GM12878 (cell line): ENCODE measurements around the gene STARD13. TPM values are rescaled to one million over a fixed set of nuclear protein-coding genes. Genes with fewer than 3 reads are reported as not detected.

Source experiments
- ATAC-seq: fragments of 200-7000 bp; cut with Tn5 transposase; 3 replicates; pipeline ENCODE4 v1.9.1; 2020; ENCODE audit warnings: mild to moderate bottlenecking, moderate library complexity
- BruUV-seq: library from RNA; stranded (reverse); fragments of 400-500 nt; replicated peaks from 2 replicates; lab custom pipeline; 2021; lab: Mats Ljungman, UMichigan
- CTCF ChIA-PET: fragments of 300-600 bp; sonication (Branson Sonifier 250); formaldehyde crosslinking; extraction: SDS; loops from one replicate; lab custom pipeline; 2021; ENCODE audit warnings: inconsistent platforms; lab: Yijun Ruan, JAX
- POLR2A ChIA-PET: fragments of 350-600 bp; formaldehyde crosslinking; extraction: SDS; loops from one replicate; lab custom pipeline; 2021; ENCODE audit warnings: inconsistent platforms; lab: Charles Lee
- RAD21 ChIA-PET: fragments of 300-600 bp; sonication (Branson Sonifier 250); formaldehyde crosslinking; loops from one replicate; lab custom pipeline; 2023; ENCODE audit warnings: antibody characterized with exemption; ENCODE audit not compliant: unreplicated experiment; lab: Charles Lee
- SMC1A ChIA-PET: fragments of 300-600 bp; sonication (Branson Sonifier 250); formaldehyde crosslinking; loops from one replicate; lab custom pipeline; 2023; ENCODE audit not compliant: unreplicated experiment, uncharacterized antibody; lab: Charles Lee
- DNase-seq: peaks from one replicate; pipeline ENCODE4 v3.0.0-alpha.2; 2011; ENCODE audit warnings: low read depth, low spot score
- FAIRE-seq: peaks from 3 replicates; lab custom pipeline; 2011; peaks lifted over from hg19 to GRCh38; lab: Jason Lieb, UNC
- H2AFZ ChIP-seq: 2 replicates; pipeline ENCODE4 v1.6.0; 2011; ENCODE audit warnings: low read depth, low read length, control low read depth; ENCODE audit not compliant: control insufficient read depth
- H3K27ac ChIP-seq: 2 replicates; pipeline ENCODE4 v1.5.1; 2011; ENCODE audit warnings: control low read depth; ENCODE audit not compliant: control insufficient read depth, insufficient read depth
- H3K27me3 ChIP-seq, 2 experiments: replicated peaks in 1 of 2; 2 replicates each; pipeline versions ENCODE4 v1.6.0 to v1.6.1; 2011; ENCODE audit warnings: low read length in 1 of 2; ENCODE audit not compliant: control insufficient read depth in 2 of 2, insufficient read depth in 2 of 2
- H3K36me3 ChIP-seq, 2 experiments: 2 replicates each; pipeline ENCODE4 v1.5.1; 2011; ENCODE audit warnings: low read length in 1 of 2; ENCODE audit not compliant: control insufficient read depth in 2 of 2, insufficient read depth in 2 of 2
- H3K4me1 ChIP-seq: 2 replicates; pipeline ENCODE4 v1.6.1; 2011; ENCODE audit warnings: mild to moderate bottlenecking, low read length, moderate library complexity, mixed read lengths; ENCODE audit not compliant: control insufficient read depth, insufficient read depth
- H3K4me2 ChIP-seq: 2 replicates; pipeline ENCODE4 v1.6.0; 2011; ENCODE audit warnings: control low read depth; ENCODE audit not compliant: control insufficient read depth, insufficient read depth
- H3K4me3 ChIP-seq: fragments of 200-600 bp; sonication (generic); 2 replicates; pipeline ENCODE4 v1.5.1; 2016
- H3K79me2 ChIP-seq: 2 replicates; pipeline ENCODE4 v1.6.0; 2011; ENCODE audit warnings: low read length; ENCODE audit not compliant: control insufficient read depth, insufficient read depth
- H3K9ac ChIP-seq: 2 replicates; pipeline ENCODE4 v1.8.0; 2011; ENCODE audit warnings: low read length, control low read depth, mixed read lengths; ENCODE audit not compliant: control insufficient read depth, insufficient read depth
- H3K9me3 ChIP-seq: replicated peaks from 3 replicates; pipeline ENCODE4 v1.5.1; 2011; ENCODE audit warnings: mild to moderate bottlenecking, low read length; ENCODE audit not compliant: control insufficient read depth, insufficient read depth
- H4K20me1 ChIP-seq: 2 replicates; pipeline ENCODE4 v1.6.0; 2011; ENCODE audit not compliant: control insufficient read depth, insufficient read depth
- CBX3 ChIP-seq: fragments of 200-600 bp; sonication (generic); IDR thresholded peaks from 2 replicates; pipeline ENCODE4 v1.6.1; 2016; ENCODE audit warnings: low read depth, borderline replicate concordance
- GABPA ChIP-seq: IDR thresholded peaks from 2 replicates; pipeline ENCODE4 v1.6.1; 2014; ENCODE audit warnings: antibody characterized with exemption, low read depth, mild to moderate bottlenecking, inconsistent platforms
- GATAD2B ChIP-seq: fragments of 450-650 bp; conservative IDR thresholded peaks from 2 replicates; pipeline ENCODE4 v1.6.1; 2017; ENCODE audit warnings: low read depth, mild to moderate bottlenecking, moderate library complexity
- HDAC6 ChIP-seq: fragments of 200-600 bp; sonication (generic); IDR thresholded peaks from one replicate; pipeline ENCODE4 v1.8.0; 2017; ENCODE audit warnings: antibody characterized with exemption; ENCODE audit not compliant: unreplicated experiment
- JUNB ChIP-seq: IDR thresholded peaks from 2 replicates; pipeline ENCODE4 v1.6.1; 2016; ENCODE audit warnings: antibody characterized with exemption, mild to moderate bottlenecking
- JUND ChIP-seq: IDR thresholded peaks from 2 replicates; pipeline ENCODE4 v1.6.1; 2012; ENCODE audit warnings: low read depth, mild to moderate bottlenecking, low read length, improper control_type of control experiment, moderate library complexity
- KAT2A ChIP-seq: conservative IDR thresholded peaks from 2 replicates; pipeline ENCODE4 v1.6.1; 2011; ENCODE audit warnings: low read depth, low read length; ENCODE audit not compliant: control insufficient read depth
- MYC ChIP-seq: IDR thresholded peaks from 2 replicates; pipeline ENCODE4 v1.6.1; 2011; ENCODE audit warnings: mild to moderate bottlenecking, low read length, moderate library complexity, inconsistent platforms; ENCODE audit not compliant: insufficient read depth, insufficient replicate concordance, insufficient read length, severe bottlenecking
- NR2C1 ChIP-seq: fragments of 450-650 bp; IDR thresholded peaks from 2 replicates; pipeline ENCODE4 v1.6.1; 2017; ENCODE audit warnings: antibody characterized with exemption, mild to moderate bottlenecking, moderate library complexity
- WGBS: methylation state at CpG from one replicate; pipeline ENCODE4 v1.1.6; 2016; ENCODE audit warnings: low lambda C conversion rate; ENCODE audit not compliant: insufficient replicate concordance, insufficient coverage; ENCODE audit errors: missing lambda C conversion rate; 5-methylcytosine and 5-hydroxymethylcytosine counted together
- in situ Hi-C: fragments of 300-500 bp; cut with MboI; formaldehyde crosslinking; loops from 9 replicates; pipeline ENCODE4 v1.14.3; 2018; ENCODE audit warnings: mixed read lengths
- intact Hi-C: fragments of 100-400 bp; cut with micrococcal nuclease; formaldehyde crosslinking; loops from one replicate; pipeline ENCODE4 v1.14.2; 2022; ENCODE audit not compliant: unreplicated experiment
- polyA plus RNA-seq, 11 experiments: library from polyadenylated mRNA; depleted of rRNA in 4 of 11; unstranded in 6 of 11; stranded (reverse) in 5 of 11; fragments of >200 nt; fragmentation: Nextera tagmentation in 4 of 11; fragmentation: Illumina TruSeq in 1 of 11; extraction: Ambion mirVana in 4 of 11; extraction: Trizol in 1 of 11; gene quantifications; 1 replicate in 1 of 11; 2 replicates in 10 of 11; pipeline versions ENCODE4 v1.2.1 to v1.2.3, GENCODE V29; 2011 to 2016; ENCODE audit warnings: inconsistent platforms in 2 of 11, missing spikeins in 2 of 11, low read depth in 1 of 11
- total RNA-seq, 4 experiments: library from RNA; depleted of rRNA in 3 of 4; stranded (reverse); fragments of >200 nt in 3 of 4; fragmentation: Illumina TruSeq in 1 of 4; extraction: Trizol in 1 of 4; gene quantifications; 2 replicates each; pipeline versions ENCODE4 v1.2.1 to v1.2.3, GENCODE V29; 2013 to 2021

The STARD13 gene
- total and polyA plus RNA-seq, 10 of the 15 experiments (the other 5 are each of a cell fraction or from before 2014, with no cell fraction given), result 4.0 to 41.6 (median 10.1) TPM

DNA sequence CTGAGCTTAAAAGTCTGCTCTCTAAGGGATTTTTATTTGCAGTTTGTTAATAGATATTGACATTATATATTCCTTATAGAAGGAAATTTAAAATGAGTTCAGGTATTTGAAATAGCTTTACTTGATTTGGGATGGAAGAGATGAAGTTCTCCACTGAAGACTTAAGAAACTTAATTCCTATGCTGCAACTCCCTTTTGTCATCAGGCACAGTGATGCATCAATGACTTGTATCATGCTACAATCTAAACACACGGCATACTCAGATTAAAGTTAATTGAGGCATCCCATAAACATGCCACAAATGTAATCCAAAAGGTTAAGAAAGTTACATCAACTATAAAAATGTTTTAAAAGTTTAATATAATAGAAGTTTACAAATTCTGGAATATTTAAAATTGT is 109.0 kb downstream of the STARD13 start (continued):
- no peak for TF ChIP-seq JUND
- no peak for TF ChIP-seq KAT2A
- TF ChIP-seq NR2C1, result no peak
- no peak for TF ChIP-seq HDAC6
- no peak for TF ChIP-seq GABPA
- TF ChIP-seq GATAD2B, result no peak

DNA sequence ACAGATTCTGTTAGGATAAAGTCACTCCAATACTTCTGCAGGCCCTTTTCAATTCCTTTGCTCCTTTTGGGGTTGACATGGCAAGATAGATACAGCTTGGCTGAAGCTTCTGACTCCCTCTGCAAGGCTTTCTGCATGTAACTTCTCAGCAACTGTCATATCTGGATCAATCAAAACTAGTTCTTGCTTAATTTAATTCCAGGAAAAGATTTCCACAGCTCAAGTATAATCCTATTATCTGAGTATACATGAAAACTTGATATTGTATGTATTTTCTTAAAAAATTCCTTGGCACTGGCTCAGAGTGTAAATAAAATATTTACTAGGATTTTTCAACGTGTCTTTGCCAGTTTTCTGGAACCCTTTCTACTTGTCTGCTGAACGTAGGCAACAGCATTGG is 109.6 kb downstream of the STARD13 start:
- ChIA-PET POLR2A (interaction anchor here (1.1 to 1.3 kb wide), 2 partner anchors 18 to 20 kb away, joined by 3 to 6 read pairs; no protein-coding TSS in a partner anchor), RAD21 (interaction anchor here (0.6 to 1.7 kb wide), 5 partner anchors 8 to 528 kb away, joined by 3 to 5 read pairs (median 3); no protein-coding TSS in a partner anchor)
- no peak for DNase-seq
- TF ChIP-seq MYC (no peak), HDAC6 (no peak), CBX3 (no peak), JUNB (no peak)
- TF ChIP-seq, all 136 proteins: peak for 0
- H3K4me1 ChIP-seq, result no peaks in the 10 kb centered on the region
- peaks cover 4 to 5% of the 10 kb centered on the region in 2 experiments; a peak in 2 of 4 replicates for H3K36me3 ChIP-seq
- no peak overlapping the region for H3K27ac ChIP-seq
- H4K20me1 ChIP-seq, result no peaks in the 10 kb centered on the region
- ChIA-PET CTCF (interaction anchor here (0.8 to 1.0 kb wide), 2 partner anchors 14 to 21 kb away, joined by 3 read pairs; no protein-coding TSS in a partner anchor), SMC1A (interaction anchor here (0.7 to 1.8 kb wide), 11 partner anchors 9 to 68 kb away, joined by 3 to 9 read pairs (median 4); no protein-coding TSS in a partner anchor)
- in situ Hi-C loops (no loop called here), intact Hi-C loops (no loop called here)
- no TSS peak for BruUV-seq
- 66% methylated on average over 2 of the region's 2 CpGs for WGBS
- H3K4me3 ChIP-seq, result no peak overlapping the region
- no peak overlapping the region for H3K9ac ChIP-seq
- H2AFZ ChIP-seq, result no peak overlapping the region
- peaks cover 1% of the 10 kb centered on the region; the same call in 1 of the 2 replicates for H3K79me2 ChIP-seq
- ATAC-seq, result no peak
- no peaks in the 10 kb centered on the region for H3K27me3 ChIP-seq
- no peak overlapping the region for H3K4me2 ChIP-seq
- no peak for FAIRE-seq
- no peaks in the 10 kb centered on the region for H3K9me3 ChIP-seq
